ENCODE measurements around the gene AP1S3.

AP1S3 gene

DNA sequence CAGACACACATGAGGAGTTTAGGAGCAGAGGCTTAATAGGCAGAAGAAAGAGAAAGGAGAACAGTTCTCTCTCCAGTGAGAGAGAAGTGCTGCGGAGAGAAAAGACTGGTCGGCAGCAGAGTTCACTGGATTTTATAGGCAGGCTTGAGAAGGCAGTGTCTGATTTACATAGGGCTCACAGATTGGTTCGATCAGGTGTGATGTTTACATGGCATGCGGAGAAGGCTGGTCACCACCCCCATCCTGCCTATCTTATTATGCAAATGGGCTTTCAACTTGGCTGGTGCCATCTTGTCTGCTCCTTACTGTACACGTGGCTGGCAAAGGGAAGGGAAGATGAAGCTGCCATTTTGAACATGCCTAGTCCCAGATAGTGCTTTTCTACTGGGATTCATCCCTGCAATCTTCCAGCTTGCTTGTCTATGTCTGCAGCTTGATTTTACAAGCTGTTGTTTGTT is 113.4 kb downstream of the AP1S3 start:
- DNase-seq (ENCODE audit: low spot score): no peak

DNA sequence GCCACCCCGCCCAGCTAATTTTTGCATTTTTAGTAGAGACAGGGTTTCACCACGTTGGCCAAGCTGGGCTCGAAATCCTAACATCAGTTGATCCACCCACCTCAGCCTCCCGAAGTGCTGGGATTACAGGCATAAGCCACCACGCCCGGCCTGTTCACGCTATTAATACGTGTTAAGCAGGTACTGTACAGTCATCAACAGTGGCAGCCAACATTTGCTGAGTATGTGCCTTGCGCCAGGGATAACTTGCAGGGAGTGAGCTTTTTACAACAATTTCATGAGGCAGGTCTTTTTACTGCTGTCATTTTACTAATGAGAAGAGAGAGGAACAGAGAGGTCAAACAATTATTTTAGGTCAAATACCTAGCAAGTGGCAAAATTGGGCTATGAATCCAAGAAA is 115.2 kb downstream of the AP1S3 start:
- DNase-seq (ENCODE audit: low spot score): no peak

DNA sequence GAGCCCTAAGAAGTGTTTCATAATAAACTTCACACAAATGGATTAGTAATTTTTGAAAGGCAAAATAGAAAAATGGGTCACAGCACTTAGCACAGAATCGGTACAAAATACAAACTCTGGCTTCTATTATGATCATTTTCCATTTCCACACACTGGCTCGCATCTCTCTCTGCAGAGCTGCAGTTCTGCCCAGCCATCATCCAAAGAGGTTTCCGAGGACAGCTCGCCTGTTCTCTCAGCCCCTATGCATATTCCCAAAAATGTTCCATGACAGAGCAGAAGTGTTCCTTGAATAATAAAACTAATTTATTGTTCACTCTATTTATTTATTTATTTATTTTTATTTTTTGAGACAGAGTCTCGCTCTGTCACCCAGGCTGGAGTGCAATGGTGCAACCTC is 115.6 kb downstream of the AP1S3 start:
- no peak for DNase-seq (ENCODE audit: low spot score)

DNA sequence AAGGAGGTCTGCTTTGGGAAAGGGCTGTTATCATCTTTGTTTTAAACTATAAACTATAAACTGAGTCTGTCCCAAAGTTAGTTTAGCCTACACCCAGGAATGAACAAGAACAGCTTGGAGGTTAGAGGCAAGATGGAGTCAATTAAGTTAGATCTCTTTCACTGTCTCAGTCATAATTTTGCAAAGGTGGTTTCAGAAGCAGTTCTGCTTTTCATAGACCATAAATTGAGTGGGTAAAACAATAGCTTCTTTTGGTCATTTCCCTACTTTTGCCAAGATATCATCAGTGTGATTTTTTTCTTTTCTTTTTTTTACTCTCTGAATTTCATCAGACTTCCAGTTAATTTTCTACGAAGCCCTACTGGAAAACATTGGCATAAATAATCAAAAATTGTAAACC is 117.0 kb downstream of the AP1S3 start:
- DNase-seq (ENCODE audit: low spot score): no peak

DNA sequence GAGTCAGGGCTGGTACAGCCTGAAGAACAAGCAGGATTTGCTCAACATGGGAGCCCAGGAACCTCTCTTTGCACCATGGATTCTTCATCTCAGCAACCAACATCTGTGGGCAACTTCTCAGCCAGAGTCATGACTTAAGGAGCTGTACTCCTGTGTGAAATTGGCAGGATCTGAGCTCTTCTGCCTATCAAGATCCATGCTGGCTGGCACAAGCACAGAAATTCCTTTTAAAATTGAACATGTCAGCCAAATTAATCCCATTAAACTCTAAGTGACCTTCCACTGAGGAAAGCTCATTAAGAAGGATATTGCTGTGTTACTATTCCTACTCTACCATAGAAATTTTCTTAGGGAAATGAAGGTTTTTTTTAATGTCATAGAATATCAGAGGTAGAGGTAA is 124.7 kb downstream of the AP1S3 start:
- DNase-seq (ENCODE audit: low spot score): no peak

DNA sequence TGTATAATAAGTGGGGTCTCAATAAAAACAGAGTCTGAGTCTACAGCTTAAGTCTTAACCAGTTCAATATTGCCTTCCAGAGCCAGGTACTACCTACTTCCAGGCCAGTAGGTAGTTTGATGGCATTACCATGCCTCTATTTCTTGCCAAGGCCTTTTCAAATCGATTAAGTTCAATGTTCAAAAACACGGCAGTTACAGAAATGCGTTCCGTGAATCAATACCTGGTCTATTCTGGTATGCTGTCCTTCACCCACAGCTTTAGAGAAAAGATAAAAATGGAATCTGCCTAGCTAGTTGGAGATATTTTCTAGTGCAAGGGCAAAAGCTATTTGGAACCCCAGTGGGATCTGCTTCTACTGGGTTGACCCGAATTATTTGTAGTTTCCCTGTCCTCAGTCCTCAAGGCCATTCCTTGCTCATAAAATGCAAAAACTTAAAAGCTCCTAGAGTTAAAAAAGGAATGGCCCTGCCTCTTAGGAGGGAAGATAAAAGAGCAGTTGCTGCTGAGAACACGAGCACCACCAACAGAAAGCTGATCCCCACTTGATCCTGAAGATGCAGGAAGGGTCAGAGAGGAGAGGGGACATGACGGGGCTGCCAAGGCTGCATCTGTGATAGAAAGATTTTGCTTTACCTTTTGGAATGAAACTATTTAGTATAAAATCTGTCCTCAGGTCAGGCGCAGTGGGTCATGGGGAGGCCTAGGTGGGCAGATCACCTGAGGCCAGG is 125.6 kb downstream of the AP1S3 start:
- DNase-seq (ENCODE audit: low spot score): no peak

Measured in left forelimb (tissue), 1 donor.